ENCODE results near the gene MUC3A.
"Not testable (repeated sequence)": the region's sequence is repeated elsewhere in the genome, so short reads cannot be mapped to it uniquely, and the experiment has no call there.

GRCh38 chr7:100919335-100919734 lies 30.0 kb upstream of the MUC3A start:
- TF ChIP-seq GABPA (IDR thresholded peaks at IDR 0.05; ENCODE audit: low read depth, low read length); GABPA (CRISPR knock-in tag; IDR thresholded peaks at IDR 0.05; ENCODE audit: low read depth); ZNF670 (CRISPR knock-in tag; IDR thresholded peaks at IDR 0.05; ENCODE audit: borderline replicate concordance); DMAP1 (CRISPR knock-in tag; IDR thresholded peaks at IDR 0.05); CTCF (CRISPR knock-in tag; IDR thresholded peaks at IDR 0.05); YY1 (IDR thresholded peaks at IDR 0.05; ENCODE audit: insufficient read depth, insufficient replicate concordance, low read depth, low read length); ZNF780A (CRISPR knock-in tag; IDR thresholded peaks at IDR 0.05); ZNF3 (CRISPR knock-in tag; IDR thresholded peaks at IDR 0.05); ZNF143 (CRISPR knock-in tag; IDR thresholded peaks at IDR 0.05); SALL2 (CRISPR knock-in tag; IDR thresholded peaks at IDR 0.05): not testable (repeated sequence)

Measured in HepG2 (cell line).